Measurements from ENCODE around the gene PHF2. TPM values are rescaled to one million over a fixed set of nuclear protein-coding genes. Genes with fewer than 3 reads are reported as not detected.
A peak's percentile ranks its signal among the peaks of the same experiment; 100 is the strongest.

The PHF2 gene
- total and polyA plus RNA-seq, 9 of the 15 experiments (the other 6 are each of a cell fraction or from before 2014, with no cell fraction given), result 0.37 to 14.4 (median 8.1) TPM

- no peak overlapping the region for H3K4me3 ChIP-seq
- in situ Hi-C loops (cut with MboI) (no loop called here), intact Hi-C loops (cut with micrococcal nuclease) (no loop called here)
- H3K27ac ChIP-seq (ENCODE audit: extremely low read depth, low read depth, low read length), result no peak overlapping the region
- no TSS peak for BruUV-seq (replicated peaks)
- no peaks in the 10 kb centered on the region for H3K79me2 ChIP-seq (ENCODE audit: control insufficient read depth, insufficient read depth, low read length)
- H2AFZ ChIP-seq (ENCODE audit: low read depth, low read length), result no peak overlapping the region
- H3K4me1 ChIP-seq (replicated peaks in 1 of 2; ENCODE audit: control insufficient read depth in 2 of 2, insufficient read depth in 2 of 2, low read length in 2 of 2), result no peaks in the 10 kb centered on the region; a peak in 1 of 5 replicates
- H3K36me3 ChIP-seq (ENCODE audit: control insufficient read depth, insufficient read depth, low read length), result peaks cover 7% of the 10 kb centered on the region; the same call in 2 of the 3 replicates
- no peaks in the 10 kb centered on the region for H3K9me3 ChIP-seq (replicated peaks; ENCODE audit: control insufficient read depth, insufficient read depth, low read depth, low read length)
- CTCF ChIA-PET (ENCODE audit: low intra/inter-chr PET ratio), result no interaction called here
- H3K4me2 ChIP-seq (ENCODE audit: insufficient read depth, low read length), result no peak overlapping the region
- peak overlapping the region in 1 of 2 experiments; percentile 17; a peak in 1 of 4 replicates for H3K9ac ChIP-seq (ENCODE audit: insufficient read depth in 1 of 2, low read depth in 2 of 2, low read length in 2 of 2)
- DNase-seq (ENCODE audit: extremely low read depth in 1 of 4, low spot score in 3 of 4), result no peak
- H3K9me1 ChIP-seq (ENCODE audit: control insufficient read depth, insufficient read depth, low read length), result peaks cover 3% of the 10 kb centered on the region
- 96% methylated on average over 5 of the region's 12 CpGs for WGBS (ENCODE audit: insufficient coverage, low coverage, missing lambda C conversion rate)
- TF ChIP-seq MTA3 (IDR thresholded peaks at IDR 0.05; ENCODE audit: borderline replicate concordance) (no peak), LEF1 (IDR thresholded peaks at IDR 0.05) (no peak), PTTG1 (tag; IDR thresholded peaks at IDR 0.05; ENCODE audit: low read depth) (no peak), SIRT6 (IDR thresholded peaks at IDR 0.05; ENCODE audit: low read depth, low read length) (no peak), ZNF586 (CRISPR knock-in tag; conservative IDR thresholded peaks at IDR 0.05) (no peak)
- ATAC-seq, result no peak
- POLR2A ChIA-PET, result interaction anchor here (0.5 kb wide), 1 partner anchor 12 kb away, joined by 3 read pairs; no protein-coding TSS in a partner anchor
- H3K27me3 ChIP-seq (ENCODE audit: control insufficient read depth in 2 of 2, insufficient read depth in 2 of 2, low read length in 2 of 2), result no peaks in the 10 kb centered on the region
- H4K20me1 ChIP-seq (replicated peaks; ENCODE audit: control insufficient read depth, insufficient read depth, low read length), result no peaks in the 10 kb centered on the region
- no peak for FAIRE-seq
These were observed 82.0 kb downstream of the PHF2 start for GRCh38 chr9:93658184-93658925.
